Measurements from ENCODE around the gene TEX2.
A peak's percentile ranks its signal among the peaks of the same experiment; 100 is the strongest.
"Not testable (repeated sequence)": the region's sequence is repeated elsewhere in the genome, so short reads cannot be mapped to it uniquely, and the experiment has no call there.

The TEX2 gene

GRCh38 chr17:64134216-64134970, 128.7 kb downstream of the TEX2 start:
- DNase-seq, result no peak

GRCh38 chr17:64133546-64134215, 129.4 kb downstream of the TEX2 start:
- peak; percentile 39 for DNase-seq

- DNase-seq, result no peak
Observed at GRCh38 chr17:64131606-64132270, 131.3 kb downstream of the TEX2 start.

GRCh38 chr17:64130559-64131001, 132.5 kb downstream of the TEX2 start:
- no peak for DNase-seq

- DNase-seq, result peak; percentile 77
Observed at GRCh38 chr17:64129765-64130558, 133.1 kb downstream of the TEX2 start, which contains the start of gene ERN1. Gene ERN1, minus strand, starts transcription at chr17:64130144. Its CDS starts 115 bp downstream, at chr17:64130029.

- DNase-seq, result no peak
Observed at GRCh38 chr17:64129515-64129764, 133.6 kb downstream of the TEX2 start.

GRCh38 chr17:64128787-64129514, 134.1 kb downstream of the TEX2 start:
- DNase-seq, result no peak

GRCh38 chr17:64126918-64127317, 136.1 kb downstream of the TEX2 start:
- DNase-seq, result no peak

- DNase-seq, result no peak
Observed at GRCh38 chr17:64125937-64126336, 137.1 kb downstream of the TEX2 start.

- DNase-seq, result no peak
Observed at GRCh38 chr17:64124609-64125008, 138.5 kb downstream of the TEX2 start.

GRCh38 chr17:64123114-64123513, 139.9 kb downstream of the TEX2 start:
- no peak for DNase-seq

GRCh38 chr17:64120972-64121786, 141.9 kb downstream of the TEX2 start:
- DNase-seq, result not testable (repeated sequence)

GRCh38 chr17:64120159-64120810, 142.8 kb downstream of the TEX2 start:
- DNase-seq, result no peak

- DNase-seq, result no peak
Observed at GRCh38 chr17:64117981-64118979, 144.8 kb downstream of the TEX2 start.

GRCh38 chr17:64115822-64116534, 147.1 kb downstream of the TEX2 start:
- DNase-seq, result no peak

- DNase-seq, result no peak
Observed at GRCh38 chr17:64115043-64115698, 147.9 kb downstream of the TEX2 start.

- DNase-seq, result no peak
Observed at GRCh38 chr17:64113006-64113405, 150.1 kb downstream of the TEX2 start.

GRCh38 chr17:64111831-64112230, 151.2 kb downstream of the TEX2 start:
- DNase-seq, result no peak

Data from 8988T (cell line).